Suppressor macrophage (primary cell): ENCODE results near the gene DPYSL4.
A peak's percentile ranks its signal among the peaks of the same experiment; 100 is the strongest.

ENCODE experiments used
- DNase-seq, 4 experiments: peaks; one replicate each; pipeline ENCODE4 v3.0.0-alpha.2; 2020 to 2022

DPYSL4 gene

DNA sequence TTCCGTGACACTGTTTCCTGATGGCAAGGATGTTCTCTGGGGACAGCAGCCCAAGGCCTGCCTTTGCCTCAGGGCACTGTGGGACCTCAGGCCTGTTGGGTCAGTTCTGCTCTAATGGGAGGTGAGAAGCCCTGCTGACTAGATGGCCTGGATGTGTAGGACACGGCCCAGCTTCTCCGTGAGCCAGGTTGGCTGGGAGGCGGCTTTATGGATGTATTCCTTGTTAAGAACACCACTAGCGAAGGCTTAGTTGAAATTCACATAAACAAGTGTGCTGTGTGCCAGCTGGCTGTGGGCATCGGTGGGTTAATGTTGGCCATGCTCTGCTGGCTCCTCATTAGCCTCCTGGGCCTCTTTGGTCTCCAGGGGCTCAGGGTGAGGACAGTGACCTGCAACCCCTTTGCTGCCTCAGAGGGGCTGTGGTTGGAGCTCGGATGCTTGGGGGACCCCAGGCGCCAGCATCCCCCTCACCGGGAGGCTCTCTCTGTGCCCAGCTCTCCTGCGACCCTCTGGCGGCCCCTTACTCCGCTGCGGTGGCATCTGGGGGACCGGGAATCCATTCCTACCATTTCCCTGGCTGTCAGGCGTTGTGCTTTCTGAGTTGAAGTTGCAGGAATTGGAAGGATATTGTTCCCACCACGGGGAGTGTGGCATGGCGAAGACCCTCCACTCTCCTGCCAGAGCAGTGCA is 22.8 kb upstream of the DPYSL4 start:
- no peak for DNase-seq

- peak in 2 of 4 experiments; percentile 11 to 13 for DNase-seq
Observed at GRCh38 chr10:132164761-132165278, 21.9 kb upstream of the DPYSL4 start.

- no peak for DNase-seq
Observed at GRCh38 chr10:132165416-132165980, 21.2 kb upstream of the DPYSL4 start.

GRCh38 chr10:132166216-132166950 is 20.4 kb upstream of the DPYSL4 start:
- no peak for DNase-seq

GRCh38 chr10:132167041-132167674 is 19.6 kb upstream of the DPYSL4 start:
- DNase-seq: no peak

DNA sequence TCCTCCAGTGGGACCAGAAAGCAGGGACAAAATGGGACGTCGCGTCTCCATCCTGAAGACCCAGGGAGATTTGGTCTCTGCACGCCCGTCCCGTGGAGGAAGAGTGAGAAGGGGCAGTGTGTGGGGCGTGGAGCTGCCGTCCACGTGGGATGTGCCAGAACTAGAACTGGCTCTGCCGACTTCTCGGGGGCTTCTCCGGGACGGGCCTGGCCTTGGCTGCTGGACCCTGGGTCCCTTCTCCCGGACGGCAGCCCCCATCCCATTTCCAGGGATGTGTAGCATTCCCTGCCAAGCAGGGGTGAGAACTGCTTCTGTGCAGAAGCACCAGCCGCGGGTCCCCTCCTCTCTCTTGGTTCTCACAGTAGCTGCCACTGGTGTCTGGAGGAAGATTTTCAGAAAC is 18.8 kb upstream of the DPYSL4 start:
- DNase-seq: no peak

DNA sequence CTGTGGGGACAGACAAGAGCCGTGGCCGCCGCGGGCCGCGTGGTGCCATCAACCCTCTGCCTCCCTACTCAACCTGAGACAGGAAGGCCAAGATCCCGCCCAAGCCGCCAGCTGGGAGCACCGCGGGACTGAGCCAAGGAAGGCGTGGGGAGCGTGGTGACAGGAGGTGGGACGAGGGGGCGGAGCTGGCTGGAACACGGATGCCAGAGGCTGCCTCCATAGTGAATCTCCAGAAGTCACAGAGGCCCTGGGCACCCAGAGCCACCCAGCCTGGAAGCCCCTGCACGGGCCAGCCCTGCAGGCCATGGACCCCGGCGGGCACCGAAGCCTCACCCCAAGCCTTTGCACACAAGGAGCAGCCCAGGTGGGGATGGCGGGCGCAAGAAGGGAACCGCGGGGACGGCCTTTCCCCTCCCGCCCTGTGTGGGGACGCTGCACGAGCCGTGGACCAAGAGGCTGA is 18.1 kb upstream of the DPYSL4 start:
- no peak for DNase-seq

DNA sequence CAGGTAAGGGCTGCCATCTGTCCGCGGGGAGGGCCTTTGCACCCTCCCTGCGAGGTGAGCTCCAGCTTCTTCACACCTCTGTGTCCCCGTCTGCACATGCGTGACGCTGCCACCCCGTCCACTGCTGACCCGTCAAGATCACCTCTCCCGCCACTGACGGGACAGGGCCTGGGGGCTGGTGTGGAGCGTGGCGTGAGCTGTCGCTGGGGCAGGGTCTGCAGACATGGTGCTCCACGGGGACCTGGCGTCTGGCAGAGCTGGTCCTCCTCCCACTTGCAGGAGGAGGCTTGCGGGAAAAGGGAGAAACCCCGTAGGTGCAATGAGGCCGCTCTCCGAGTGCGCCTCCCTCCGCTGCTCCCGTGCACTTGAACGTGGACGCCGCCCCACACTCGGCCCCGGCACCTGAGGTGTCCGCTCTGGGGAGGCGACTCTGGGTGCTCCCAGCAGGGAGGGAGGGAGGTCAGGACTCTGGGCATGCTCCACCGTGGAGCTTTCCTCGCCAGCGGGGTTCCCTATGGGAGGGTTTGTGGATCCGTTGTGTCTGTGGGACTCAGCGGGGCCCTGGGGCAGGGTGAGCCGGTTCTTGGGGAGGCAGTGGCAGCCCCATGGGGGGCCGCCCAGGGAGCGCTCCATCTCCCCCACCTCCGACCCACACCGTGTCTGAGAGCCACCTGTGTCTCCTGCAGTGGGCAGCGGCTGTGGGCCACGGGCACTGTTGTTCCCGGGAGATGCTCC is 17.6 kb upstream of the DPYSL4 start:
- DNase-seq: no peak

GRCh38 chr10:132169766-132170560 is 16.8 kb upstream of the DPYSL4 start:
- DNase-seq: peak in 1 of 4 experiments; percentile 9

GRCh38 chr10:132170561-132171361 is 16.0 kb upstream of the DPYSL4 start:
- no peak for DNase-seq

DNA sequence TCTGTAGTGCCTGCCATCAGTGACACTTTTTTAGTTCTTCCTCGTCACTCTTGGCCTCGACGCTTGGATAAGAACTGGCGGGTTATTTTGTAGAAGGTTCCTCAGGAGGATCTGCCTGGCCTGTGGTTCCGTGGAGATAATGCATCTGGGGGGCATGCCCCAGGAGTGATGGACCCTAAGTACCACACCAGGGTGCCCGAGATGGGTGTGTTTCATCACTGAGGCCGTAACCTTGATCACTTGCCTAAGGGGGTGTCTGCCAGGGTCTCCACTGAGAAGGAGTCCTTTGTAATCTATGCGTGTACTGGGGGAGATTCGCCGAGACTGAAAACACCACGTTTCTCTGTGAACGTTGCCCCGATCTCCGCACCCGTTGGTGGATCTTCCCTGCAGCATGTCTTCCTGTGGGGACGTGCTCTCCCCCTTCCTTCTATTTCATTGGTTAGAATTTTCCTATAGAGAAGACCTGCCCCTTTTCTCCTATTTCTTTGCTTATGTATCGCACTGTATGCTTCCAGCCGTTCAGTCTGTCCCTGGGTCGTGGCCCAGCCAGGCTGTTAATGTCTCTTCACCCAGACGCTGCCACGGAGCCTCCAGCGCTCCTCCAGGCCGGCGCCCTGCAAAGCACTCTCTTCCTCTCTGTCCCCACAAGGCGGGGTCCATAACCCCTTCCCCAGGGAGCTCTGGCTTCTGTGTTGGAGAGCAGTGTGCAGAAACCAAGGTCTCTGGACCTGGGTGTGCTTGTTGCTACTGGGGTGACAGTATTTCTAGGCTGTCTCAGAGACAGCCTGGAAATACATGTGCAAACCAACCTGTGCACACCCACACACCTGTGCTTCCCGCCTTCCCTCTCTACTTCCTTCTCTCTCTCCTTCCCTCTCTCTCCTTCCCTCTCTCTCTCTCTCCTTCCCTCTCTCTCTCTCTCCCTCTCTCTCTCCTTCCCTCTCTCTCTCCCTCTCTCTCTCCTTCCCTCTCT is 14.4 kb upstream of the DPYSL4 start:
- DNase-seq: no peak

DNA sequence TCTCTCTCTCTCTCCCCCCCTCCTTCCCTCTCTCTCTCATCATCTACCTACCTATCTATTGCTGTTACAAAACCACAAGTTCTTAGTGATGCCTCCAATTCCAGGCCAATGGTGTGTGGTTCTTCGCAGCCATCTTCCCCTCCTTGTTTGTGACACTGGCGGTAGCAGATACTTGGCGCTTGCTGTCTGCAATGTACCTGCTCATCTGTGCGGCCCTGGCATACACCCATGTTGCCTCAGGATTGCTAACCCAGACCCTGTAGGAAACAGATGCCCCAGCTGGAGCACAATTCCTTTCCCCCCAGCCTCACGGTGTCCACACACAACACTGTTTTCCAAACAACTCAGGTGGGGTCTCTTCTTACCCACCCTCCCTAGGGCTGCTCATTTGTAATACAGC is 13.6 kb upstream of the DPYSL4 start:
- DNase-seq: no peak

DNA sequence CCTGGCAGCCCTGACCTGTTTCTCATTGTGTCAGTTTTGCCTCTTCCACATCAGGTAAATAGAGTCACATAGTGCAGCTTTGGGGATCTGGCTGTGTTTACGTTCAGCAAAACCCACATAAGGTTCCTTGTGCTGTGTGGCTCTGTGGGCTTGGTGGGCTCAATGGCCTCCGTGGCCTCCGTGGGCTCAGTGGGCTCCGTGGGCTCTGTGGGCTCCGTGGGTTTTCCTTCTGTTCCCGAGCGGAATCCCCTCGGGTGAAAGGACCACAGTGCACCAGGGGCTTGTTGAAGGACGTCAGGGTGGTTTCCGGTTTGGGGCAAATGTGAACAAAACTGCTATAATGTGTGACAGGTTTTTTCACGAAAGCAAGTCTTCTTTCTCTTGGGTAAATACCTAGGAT is 12.5 kb upstream of the DPYSL4 start:
- no peak for DNase-seq

- DNase-seq: no peak
Observed at GRCh38 chr10:132175408-132175807, 11.3 kb upstream of the DPYSL4 start.

DNA sequence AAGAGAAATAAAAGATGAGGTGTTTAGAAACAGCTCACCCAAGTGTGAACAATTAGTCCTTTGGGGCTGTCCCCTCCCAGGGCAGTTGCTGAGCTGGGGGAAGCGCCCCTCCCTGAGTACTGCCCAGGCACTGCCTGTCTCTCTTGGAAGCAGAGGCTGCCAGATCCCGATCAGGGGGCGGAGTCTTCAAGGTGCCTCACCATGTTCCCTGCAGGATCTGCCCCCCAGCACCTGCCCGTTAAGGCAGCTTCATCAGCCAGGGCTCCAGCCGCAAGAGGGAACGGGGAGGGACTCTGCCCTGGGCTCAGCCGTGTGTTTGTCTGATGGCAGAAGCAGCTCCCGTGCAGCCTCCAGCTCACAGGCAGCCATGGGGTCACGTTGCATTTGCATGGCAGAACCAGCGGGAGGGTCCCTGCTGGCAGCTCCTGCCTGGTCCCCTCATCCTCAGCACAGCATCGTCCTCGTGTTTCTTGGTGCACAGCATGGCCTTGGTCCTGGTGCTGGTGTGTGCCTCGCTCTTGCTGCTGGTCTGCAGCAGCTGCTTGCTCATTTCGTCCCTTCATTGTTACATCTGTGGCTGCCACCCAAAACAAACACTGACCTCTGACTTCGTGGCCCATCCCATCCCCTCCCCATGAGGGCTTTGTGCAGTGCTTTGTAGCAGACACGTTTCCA is 10.7 kb upstream of the DPYSL4 start:
- no peak for DNase-seq

GRCh38 chr10:132176623-132177500 is 9.9 kb upstream of the DPYSL4 start:
- no peak for DNase-seq

- DNase-seq: no peak
Observed at GRCh38 chr10:132178046-132178445, 8.7 kb upstream of the DPYSL4 start.
